Measurements from ENCODE around the gene SESN1. TPM values are rescaled to one million over a fixed set of nuclear protein-coding genes. Genes with fewer than 3 reads are reported as not detected.
A peak's percentile ranks its signal among the peaks of the same experiment; 100 is the strongest.

SESN1 gene
- total RNA-seq, 2 donors from 2014 or later, result 23.4 to 48.8 TPM

GRCh38 chr6:108951351-108951953 lies 143.2 kb downstream of the SESN1 start:
- intact Hi-C loops (cut with DNase I), result no loop called here
- Histone ChIP-seq H3K4me1 (peaks cover 24% of the 10 kb centered on the region), H3K9me3 (no peaks in the 10 kb centered on the region), H3K27ac (no peak overlapping the region), H3K36me3 (replicated peaks in 1 of 2; ENCODE audit: insufficient read depth in 1 of 2, low read depth in 2 of 2) (no peaks in the 10 kb centered on the region), H3K27me3 (no peaks in the 10 kb centered on the region), H3K4me3 (no peak overlapping the region)
- DNase-seq, result no peak
- WGBS, 2 donors, result 69 to 75% methylated on average over 13 to 16 of the region's 16 CpGs
- TF ChIP-seq CTCF (IDR thresholded peaks at IDR 0.05) (no peak), POLR2A (IDR thresholded peaks at IDR 0.05) (no peak)
- no peak for ATAC-seq

- Histone ChIP-seq H3K4me3 (no peak overlapping the region), H3K4me1 (peaks cover 41% of the 10 kb centered on the region), H3K27me3 (no peaks in the 10 kb centered on the region), H3K36me3 (replicated peaks in 1 of 2; ENCODE audit: insufficient read depth in 1 of 2, low read depth in 2 of 2) (no peaks in the 10 kb centered on the region), H3K9me3 (no peaks in the 10 kb centered on the region), H3K27ac (peak overlapping the region in 2 of 4 donors; percentile 42 to 76)
- WGBS, 2 donors, result 32 to 47% methylated on average over 7 of the region's 7 CpGs
- TF ChIP-seq POLR2A (IDR thresholded peaks at IDR 0.05) (peak in 1 of 3 donors; percentile 14), CTCF (IDR thresholded peaks at IDR 0.05) (no peak)
- ATAC-seq, result no peak
- peak in 3 of 4 donors; percentile 34 to 65 (median 44) for DNase-seq
- intact Hi-C loops (cut with DNase I), result no loop called here
These were observed 146.4 kb downstream of the SESN1 start for GRCh38 chr6:108948181-108948661.

GRCh38 chr6:108947114-108947854 lies 147.4 kb downstream of the SESN1 start:
- Histone ChIP-seq H3K27me3 (no peaks in the 10 kb centered on the region), H3K4me3 (no peak overlapping the region), H3K36me3 (replicated peaks in 1 of 2; ENCODE audit: insufficient read depth in 1 of 2, low read depth in 2 of 2) (no peaks in the 10 kb centered on the region), H3K27ac (peak overlapping the region; percentile 28 to 76 (median 71)), H3K4me1 (peaks cover 41% of the 10 kb centered on the region), H3K9me3 (no peaks in the 10 kb centered on the region)
- 37 to 65% methylated on average over 5 of the region's 5 CpGs for WGBS, 2 donors
- intact Hi-C loops (cut with DNase I), result no loop called here
- peak in 3 of 4 donors; percentile 31 to 73 (median 58) for DNase-seq
- peak; percentile 71 for ATAC-seq
- TF ChIP-seq POLR2A (IDR thresholded peaks at IDR 0.05) (peak in 2 of 3 donors; percentile 17 to 31), CTCF (IDR thresholded peaks at IDR 0.05) (no peak)

- no peak for ATAC-seq
- DNase-seq, result no peak
These were observed 148.0 kb downstream of the SESN1 start for GRCh38 chr6:108946695-108947094.

More at GRCh38 chr6:108946695-108947094, 148.0 kb downstream of the SESN1 start:
- peaks cover 46% of the 10 kb centered on the region for H3K4me1 ChIP-seq
- H3K36me3 ChIP-seq (replicated peaks in 1 of 2; ENCODE audit: insufficient read depth in 1 of 2, low read depth in 2 of 2), result no peaks in the 10 kb centered on the region
- no peak overlapping the region for H3K4me3 ChIP-seq
- no peak for TF ChIP-seq POLR2A (IDR thresholded peaks at IDR 0.05)
- TF ChIP-seq CTCF (IDR thresholded peaks at IDR 0.05), result no peak
- intact Hi-C loops (cut with DNase I), result no loop called here
- peak overlapping the region; percentile 47 to 76 (median 71) for H3K27ac ChIP-seq
- H3K9me3 ChIP-seq, result no peaks in the 10 kb centered on the region
- H3K27me3 ChIP-seq, result no peaks in the 10 kb centered on the region
- 53 to 66% methylated on average over 3 of the region's 3 CpGs for WGBS, 2 donors
